Panc1 (cell line): Measurements from ENCODE around the gene TMEM45A.

Experiments
- CTCF ChIP-seq: fragments of 450-650 bp; IDR thresholded peaks from 2 replicates; pipeline ENCODE4 v1.5.1; 2017; ENCODE audit warnings: mild to moderate bottlenecking
- POLR2AphosphoS5 ChIP-seq: IDR thresholded peaks from 2 replicates; pipeline ENCODE4 v1.6.1; 2012; ENCODE audit warnings: mild to moderate bottlenecking, low read depth, low read length, moderate library complexity
- TCF7L2 ChIP-seq: IDR thresholded peaks from 2 replicates; pipeline ENCODE4 v1.6.1; 2011; ENCODE audit warnings: mild to moderate bottlenecking, low read depth, low read length, inconsistent platforms

GRCh38 chr3:100506355-100506754 is 13.9 kb downstream of the TMEM45A start:
- TF ChIP-seq CTCF (no peak), POLR2AphosphoS5 (no peak), TCF7L2 (no peak)
